B cell (primary cell): ENCODE data around the gene MYLK4.

ENCODE experiments used
- EZH2 ChIP-seq: IDR thresholded peaks from 2 replicates; pipeline ENCODE4 v1.6.1; 2012; ENCODE audit warnings: borderline replicate concordance, low read depth, mild to moderate bottlenecking, moderate library complexity, low read length; ENCODE audit not compliant: insufficient read depth, poor library complexity, severe bottlenecking
- TF ChIP-seq, protein P1 (sequence below): fragments of 200-600 bp; IDR thresholded peaks from one replicate; pipeline ENCODE4 v1.8.0; 2022; ENCODE audit warnings: antibody characterized with exemption, mild to moderate bottlenecking

- TF ChIP-seq, protein P1, sequence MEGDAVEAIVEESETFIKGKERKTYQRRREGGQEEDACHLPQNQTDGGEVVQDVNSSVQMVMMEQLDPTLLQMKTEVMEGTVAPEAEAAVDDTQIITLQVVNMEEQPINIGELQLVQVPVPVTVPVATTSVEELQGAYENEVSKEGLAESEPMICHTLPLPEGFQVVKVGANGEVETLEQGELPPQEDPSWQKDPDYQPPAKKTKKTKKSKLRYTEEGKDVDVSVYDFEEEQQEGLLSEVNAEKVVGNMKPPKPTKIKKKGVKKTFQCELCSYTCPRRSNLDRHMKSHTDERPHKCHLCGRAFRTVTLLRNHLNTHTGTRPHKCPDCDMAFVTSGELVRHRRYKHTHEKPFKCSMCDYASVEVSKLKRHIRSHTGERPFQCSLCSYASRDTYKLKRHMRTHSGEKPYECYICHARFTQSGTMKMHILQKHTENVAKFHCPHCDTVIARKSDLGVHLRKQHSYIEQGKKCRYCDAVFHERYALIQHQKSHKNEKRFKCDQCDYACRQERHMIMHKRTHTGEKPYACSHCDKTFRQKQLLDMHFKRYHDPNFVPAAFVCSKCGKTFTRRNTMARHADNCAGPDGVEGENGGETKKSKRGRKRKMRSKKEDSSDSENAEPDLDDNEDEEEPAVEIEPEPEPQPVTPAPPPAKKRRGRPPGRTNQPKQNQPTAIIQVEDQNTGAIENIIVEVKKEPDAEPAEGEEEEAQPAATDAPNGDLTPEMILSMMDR: peak; percentile 93
- TF ChIP-seq EZH2: no peak
Observed at GRCh38 chr6:2749969-2750600, 637 bp downstream of the MYLK4 start.
